GM10266 (cell line): ENCODE measurements around the gene PIK3C2G.

Experiments used
- DNase-seq: peaks from one replicate; pipeline ENCODE4 v3.0.0; 2012; ENCODE audit errors: extremely low spot score
- CTCF ChIP-seq: IDR thresholded peaks from 2 replicates; pipeline ENCODE4 v1.5.1; 2012; ENCODE audit warnings: mild to moderate bottlenecking, low read depth; ENCODE audit not compliant: control insufficient read depth, insufficient read depth; ENCODE audit errors: missing control alignments

The PIK3C2G gene

GRCh38 chr12:18294889-18295288, 33.6 kb downstream of the PIK3C2G start:
- DNase-seq = no peak
- no peak for TF ChIP-seq CTCF

- no peak for TF ChIP-seq CTCF
- no peak for DNase-seq
Measured at GRCh38 chr12:18296201-18296908, 35.0 kb downstream of the PIK3C2G start.

- DNase-seq = no peak
- TF ChIP-seq CTCF = no peak
Measured at GRCh38 chr12:18296909-18297280, 35.6 kb downstream of the PIK3C2G start.

- no peak for DNase-seq
- TF ChIP-seq CTCF = no peak
Measured at GRCh38 chr12:18297902-18298301, 36.6 kb downstream of the PIK3C2G start.

GRCh38 chr12:18302809-18303430, 41.6 kb downstream of the PIK3C2G start:
- no peak for DNase-seq
- TF ChIP-seq CTCF = no peak

- TF ChIP-seq CTCF = no peak
- DNase-seq = no peak
Measured at GRCh38 chr12:18304609-18305008, 43.3 kb downstream of the PIK3C2G start.

GRCh38 chr12:18306311-18306710, 45.0 kb downstream of the PIK3C2G start:
- no peak for TF ChIP-seq CTCF
- no peak for DNase-seq
